ENCODE results near the gene ADAM19.

The ADAM19 gene, protein sequence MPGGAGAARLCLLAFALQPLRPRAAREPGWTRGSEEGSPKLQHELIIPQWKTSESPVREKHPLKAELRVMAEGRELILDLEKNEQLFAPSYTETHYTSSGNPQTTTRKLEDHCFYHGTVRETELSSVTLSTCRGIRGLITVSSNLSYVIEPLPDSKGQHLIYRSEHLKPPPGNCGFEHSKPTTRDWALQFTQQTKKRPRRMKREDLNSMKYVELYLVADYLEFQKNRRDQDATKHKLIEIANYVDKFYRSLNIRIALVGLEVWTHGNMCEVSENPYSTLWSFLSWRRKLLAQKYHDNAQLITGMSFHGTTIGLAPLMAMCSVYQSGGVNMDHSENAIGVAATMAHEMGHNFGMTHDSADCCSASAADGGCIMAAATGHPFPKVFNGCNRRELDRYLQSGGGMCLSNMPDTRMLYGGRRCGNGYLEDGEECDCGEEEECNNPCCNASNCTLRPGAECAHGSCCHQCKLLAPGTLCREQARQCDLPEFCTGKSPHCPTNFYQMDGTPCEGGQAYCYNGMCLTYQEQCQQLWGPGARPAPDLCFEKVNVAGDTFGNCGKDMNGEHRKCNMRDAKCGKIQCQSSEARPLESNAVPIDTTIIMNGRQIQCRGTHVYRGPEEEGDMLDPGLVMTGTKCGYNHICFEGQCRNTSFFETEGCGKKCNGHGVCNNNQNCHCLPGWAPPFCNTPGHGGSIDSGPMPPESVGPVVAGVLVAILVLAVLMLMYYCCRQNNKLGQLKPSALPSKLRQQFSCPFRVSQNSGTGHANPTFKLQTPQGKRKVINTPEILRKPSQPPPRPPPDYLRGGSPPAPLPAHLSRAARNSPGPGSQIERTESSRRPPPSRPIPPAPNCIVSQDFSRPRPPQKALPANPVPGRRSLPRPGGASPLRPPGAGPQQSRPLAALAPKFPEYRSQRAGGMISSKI

DNA sequence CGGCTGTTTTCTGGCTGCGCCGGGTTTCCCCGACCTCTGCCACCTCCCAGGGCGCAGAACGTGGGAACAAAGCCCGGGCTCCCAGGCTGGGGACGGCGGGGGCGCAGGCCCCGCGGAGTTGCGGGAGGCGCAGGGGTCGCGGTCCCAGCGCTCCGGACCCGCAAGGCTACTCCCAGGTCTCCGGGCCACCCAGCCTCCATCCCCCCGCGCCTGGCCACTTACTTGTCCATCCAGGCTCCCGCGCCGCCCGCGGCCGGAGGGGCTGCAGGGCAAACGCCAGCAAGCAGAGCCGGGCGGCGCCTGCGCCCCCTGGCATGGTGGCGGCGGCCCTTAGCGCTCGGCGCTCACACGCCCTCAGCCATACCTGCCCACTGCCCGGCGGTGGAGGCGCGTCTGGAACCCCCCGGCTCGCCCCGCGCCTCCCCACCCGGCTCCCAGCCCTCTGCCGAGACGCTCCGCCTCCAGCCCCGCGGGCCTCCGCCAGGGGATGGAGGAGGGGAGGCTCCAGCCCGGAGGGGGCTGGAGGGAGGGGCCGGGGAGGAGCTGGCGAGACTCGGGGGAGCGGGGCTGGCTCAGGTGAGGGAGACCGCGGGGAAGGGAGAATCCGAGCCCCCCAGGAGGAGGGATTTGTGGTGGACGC is at the start of gene ADAM19:
Gene ADAM19, minus strand, starts transcription at position 395 of the 640 bp plus-strand sequence. Its CDS starts 79 bp downstream, at position 316.
- DNase-seq (ENCODE audit: low read depth in 2 of 2): peak in 1 of 2 donors; percentile 26

DNA sequence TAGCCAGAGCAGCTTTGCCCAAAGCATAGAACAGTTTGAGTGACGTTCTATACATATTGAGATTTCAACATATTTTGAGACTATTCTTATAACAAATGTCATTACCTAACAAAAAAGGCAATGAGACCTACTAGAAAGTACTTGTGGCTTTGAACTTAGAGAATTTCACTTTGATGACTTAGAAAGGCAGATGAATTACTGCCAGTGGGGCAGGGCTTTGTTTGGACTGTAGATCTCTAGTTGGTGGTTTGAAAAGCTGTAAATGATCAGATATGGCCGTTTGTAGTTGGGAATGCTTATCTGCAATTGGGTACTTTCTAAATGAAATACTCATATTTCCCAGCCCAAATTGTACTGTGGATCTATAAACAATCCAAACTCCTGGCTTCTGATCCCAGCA is 48.6 kb upstream of the ADAM19 start:
- no peak for DNase-seq (ENCODE audit: low read depth in 2 of 2)

DNA sequence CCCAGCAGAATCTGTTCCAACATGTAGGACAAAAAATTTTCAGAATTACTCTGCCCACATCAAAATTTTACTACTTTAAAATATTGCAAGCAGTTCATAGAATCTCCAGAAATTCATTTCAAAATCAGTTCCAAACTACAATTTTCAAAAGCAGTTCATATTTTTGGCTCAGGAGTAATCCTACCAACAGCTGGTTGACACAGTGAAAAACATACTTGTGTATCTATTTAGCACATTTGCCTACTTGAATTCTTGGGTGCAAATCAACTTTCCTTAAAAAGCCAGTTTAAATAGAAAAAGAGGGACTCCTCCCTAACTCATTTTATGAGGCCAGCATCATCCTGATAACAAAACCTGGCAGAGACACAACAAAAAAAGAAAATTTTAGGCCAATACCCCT is 45.2 kb upstream of the ADAM19 start:
- DNase-seq (ENCODE audit: low read depth in 2 of 2): no peak

DNA sequence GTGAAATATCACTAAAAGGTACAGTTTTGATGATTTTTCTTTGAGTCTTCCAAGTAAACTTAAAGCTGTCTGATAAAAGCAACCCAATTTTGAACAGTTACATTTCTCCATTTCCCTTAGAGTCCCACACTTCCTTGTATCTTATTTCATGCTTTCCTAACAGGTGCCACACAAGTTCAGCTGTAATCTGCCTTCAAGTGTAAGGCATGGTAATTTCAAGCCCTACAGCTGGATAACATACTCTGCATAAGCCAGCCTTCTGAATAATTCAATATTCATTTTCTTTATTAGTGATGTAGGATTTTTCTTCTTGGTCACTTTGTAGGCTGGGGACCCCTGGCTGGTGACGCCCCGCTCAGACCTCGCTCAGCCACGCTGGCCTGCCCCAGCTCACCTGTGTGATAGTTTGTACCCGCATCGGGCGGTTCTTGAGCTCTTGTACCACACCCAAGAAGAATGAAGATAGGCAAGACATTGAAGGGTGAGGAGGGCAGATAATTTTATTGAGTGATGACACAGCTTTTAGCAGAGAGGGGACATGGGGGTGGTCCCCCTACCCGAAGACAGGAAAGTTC is 42.7 kb upstream of the ADAM19 start:
- DNase-seq (ENCODE audit: low read depth in 2 of 2): no peak

DNA sequence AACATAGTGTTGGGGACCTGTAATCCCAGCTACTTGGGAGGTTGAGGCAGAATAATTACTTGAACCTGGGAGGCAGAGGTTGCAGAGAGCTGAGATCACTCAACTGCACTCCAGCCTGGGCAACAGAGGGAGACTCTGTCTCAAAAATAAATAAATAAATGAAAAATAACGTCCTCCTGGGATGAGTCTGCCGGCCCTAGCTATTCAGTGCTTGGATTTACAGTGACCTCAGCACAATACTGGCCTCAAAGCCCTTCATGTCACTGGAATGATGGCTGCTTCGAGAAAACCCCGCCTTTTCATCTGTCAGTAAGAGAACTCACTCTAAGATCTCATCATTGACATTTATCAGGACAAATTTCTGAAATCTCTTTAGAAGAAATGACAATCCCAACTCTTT is 41.2 kb upstream of the ADAM19 start:
- DNase-seq (ENCODE audit: low read depth in 2 of 2): no peak

DNA sequence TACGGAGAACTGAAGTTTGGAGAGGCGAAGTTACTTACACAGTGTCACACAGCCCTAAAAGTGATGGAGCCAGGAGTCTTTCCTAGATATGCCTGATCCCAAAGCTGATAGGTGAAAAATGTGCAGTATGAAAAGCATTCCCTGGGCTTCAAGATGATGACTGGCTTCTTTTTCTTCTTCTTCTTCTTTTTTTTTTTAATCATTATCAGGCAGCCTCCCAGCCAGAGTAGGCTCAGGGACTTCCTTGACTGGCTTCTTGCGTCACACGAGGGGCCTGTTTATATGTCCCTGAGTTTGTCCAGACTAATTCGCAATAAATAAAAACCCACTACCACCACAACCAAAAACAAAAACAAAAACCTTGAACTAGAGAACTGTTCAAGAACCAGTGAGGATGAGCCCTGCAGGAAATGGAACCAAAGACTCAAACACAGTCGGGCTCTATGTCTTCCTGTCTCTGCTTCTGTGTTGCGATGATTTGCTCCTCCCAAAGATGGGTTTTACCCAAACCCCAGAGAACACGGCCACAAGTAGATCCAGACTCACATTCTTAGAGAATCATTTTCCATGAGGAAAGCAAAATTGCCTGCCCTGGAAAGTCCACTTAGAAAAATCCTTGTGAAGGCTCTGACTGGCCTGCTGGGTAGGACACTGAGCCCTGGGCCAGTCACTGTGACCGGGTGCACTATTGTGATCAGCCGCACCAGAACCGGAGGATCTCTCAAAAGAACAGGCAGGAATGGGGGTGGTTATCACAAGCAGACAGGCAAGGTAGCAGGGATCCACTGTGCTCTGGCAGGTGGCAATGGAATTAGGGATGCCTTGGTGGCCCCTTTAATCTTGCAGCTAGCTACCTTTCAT is 38.0 kb upstream of the ADAM19 start:
- no peak for DNase-seq (ENCODE audit: low read depth in 2 of 2)

DNA sequence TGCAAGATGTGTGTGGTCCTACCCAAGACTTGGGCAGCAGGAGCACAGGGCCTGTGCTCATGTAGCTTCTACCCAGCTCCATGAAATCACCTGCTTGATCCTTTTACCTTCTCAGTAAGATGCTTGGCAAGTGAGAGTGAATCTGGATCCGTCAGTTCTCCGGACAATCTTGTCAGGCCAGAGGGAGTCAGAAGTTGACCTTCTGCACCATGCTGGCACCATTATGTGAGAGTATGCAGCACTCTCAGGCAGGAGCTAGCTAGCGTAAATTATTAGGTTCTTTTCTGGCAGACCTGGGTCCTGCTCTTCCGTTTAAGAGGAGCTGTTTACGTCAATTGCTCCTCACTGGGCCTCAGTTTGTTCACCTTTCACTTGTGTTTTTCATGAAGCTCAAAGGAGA is 37.0 kb upstream of the ADAM19 start:
- DNase-seq (ENCODE audit: low read depth in 2 of 2): no peak

DNA sequence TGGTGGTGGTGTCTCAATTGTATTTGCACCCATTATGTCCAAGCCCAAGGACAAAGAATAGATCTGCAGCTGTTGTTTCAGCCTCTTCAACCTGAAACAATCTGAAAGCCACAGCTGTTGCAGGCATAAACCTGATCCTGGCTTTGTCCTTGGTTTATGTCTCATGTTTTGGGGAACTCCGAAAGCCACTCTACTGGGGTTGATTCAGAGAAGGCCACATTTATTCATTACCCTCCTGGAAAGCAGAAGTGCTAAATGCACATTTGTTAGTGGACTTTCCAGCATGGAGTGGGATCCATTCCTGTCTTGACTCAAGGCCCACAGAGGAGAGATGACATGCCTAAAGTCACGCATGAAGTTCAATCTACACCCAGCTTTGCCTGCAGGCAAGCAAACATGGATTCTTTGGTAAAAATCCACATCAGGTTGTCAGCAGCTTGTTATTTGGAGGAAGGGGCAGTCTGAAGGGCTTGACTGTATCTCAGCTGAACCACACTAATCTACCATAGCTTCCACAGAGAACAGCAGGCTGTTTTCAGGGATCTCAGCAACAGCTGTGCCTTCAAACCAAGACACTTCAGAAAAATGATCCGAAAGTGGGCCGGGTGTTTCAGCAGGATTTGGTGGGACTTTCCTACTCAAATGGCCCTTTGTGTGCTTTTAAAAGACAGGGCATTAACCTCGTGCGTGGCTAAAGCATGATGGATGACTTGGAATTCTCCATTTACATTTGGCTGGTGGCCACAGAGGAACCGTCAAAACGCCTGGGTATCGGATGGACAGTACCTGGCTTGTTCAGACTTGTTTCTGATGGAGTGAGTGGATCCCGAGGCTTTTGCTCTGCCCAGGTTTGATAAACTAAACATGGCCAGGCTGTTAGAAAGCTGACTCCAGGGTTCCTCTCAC is 36.2 kb upstream of the ADAM19 start:
- DNase-seq (ENCODE audit: low read depth in 2 of 2): no peak

DNA sequence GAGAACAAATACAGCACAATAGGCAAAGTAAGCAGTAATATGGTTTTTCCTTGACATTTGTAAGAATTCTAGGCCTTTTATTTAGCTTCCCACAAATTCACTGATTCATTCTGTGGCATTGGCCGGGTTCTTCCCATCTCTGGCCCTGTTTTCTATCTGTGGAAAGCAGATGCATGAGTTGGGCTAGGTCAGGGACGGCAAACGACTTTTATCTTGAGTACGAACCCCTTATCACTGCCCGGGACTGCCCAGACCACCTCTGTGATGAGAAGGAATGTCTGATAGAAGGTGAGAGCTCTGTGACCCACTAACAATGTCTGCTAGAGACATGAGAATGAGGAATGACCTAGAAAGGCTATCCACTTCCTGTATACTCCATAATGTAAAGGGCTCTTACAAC is 35.4 kb upstream of the ADAM19 start:
- no peak for DNase-seq (ENCODE audit: low read depth in 2 of 2)

DNA sequence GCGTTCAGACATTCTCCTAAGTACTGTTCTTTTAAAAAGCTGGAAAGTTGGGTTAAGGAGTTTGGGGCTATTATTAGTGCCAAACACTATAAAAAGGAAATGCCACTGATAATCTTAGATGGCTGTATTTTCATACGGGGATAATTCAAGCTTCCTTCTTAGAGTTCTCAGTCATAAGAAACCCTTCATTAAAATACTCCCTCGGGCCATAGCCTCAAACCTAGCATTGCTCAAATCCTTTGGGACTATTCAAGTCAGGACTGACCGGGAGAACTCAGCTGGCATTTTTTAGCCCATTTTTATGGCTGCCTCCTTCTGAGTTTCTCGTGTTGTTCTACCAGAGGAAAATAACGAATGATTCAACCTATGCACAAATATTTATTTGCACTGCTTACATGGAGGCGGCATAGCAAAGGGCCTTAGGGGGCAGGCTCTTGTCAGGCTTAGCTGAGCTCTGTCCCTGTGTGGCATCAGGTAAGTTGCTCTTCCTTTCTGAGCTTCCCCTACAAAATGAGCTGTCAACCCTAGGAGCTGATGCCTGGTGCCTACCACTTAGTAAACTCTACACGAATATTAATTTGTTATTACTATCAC is 33.5 kb upstream of the ADAM19 start:
- DNase-seq (ENCODE audit: low read depth in 2 of 2): no peak

DNA sequence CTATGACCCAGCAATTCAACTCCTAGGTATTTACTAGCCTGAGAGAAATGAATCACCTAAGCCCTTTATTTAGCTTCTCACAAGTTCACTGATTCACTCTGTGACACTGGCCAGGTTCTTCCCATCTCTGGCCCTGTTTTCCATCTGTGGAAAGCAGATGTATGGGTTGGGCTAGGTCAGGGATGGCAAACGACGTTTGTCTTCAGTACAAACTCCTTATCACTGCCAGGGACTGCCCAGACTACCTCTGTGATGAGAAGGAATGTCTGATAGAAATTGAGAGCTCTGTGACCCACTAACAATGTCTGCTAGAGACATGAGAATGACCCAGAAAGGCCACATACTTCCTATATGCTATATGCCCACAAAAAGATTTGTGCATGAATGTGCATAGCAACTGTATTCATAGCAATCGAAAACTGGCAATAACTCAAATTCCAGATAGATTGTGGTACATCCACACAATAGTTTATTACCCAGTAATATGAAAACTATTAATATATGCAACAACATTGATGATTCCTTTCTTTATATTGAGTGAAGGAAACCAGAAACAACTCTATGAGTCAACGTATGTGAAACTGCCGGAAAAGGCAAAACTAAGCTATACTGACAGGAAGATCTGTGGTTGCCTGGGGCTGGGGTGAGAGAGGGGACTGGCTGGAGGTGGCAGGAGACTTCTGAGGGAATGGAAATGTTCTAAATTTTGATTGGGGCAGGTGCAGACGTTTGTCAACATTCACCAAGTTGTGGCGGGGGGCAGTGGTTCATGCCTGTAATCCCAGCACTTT is 32.0 kb upstream of the ADAM19 start:
- peak in 1 of 2 donors; percentile 53 for DNase-seq (ENCODE audit: low read depth in 2 of 2)

DNA sequence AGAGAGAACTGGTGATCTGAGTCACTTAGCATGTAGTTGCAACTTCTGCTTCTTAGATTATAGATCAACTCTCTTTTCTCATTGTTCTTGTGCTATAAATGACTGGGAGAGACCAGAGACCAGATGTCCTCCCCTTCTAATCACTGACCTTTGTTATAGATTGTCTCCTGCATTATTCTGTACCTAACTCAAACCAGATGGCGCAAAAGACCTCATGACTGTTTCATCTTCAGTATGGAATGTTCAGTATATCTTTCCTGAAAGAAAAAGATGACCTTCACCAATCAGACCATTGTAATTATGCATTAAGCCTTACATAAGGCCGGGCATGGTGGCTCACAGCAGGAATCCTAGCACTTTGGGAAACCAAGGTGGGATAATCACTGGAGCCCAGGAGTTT is 30.5 kb upstream of the ADAM19 start:
- no peak for DNase-seq (ENCODE audit: low read depth in 2 of 2)

DNA sequence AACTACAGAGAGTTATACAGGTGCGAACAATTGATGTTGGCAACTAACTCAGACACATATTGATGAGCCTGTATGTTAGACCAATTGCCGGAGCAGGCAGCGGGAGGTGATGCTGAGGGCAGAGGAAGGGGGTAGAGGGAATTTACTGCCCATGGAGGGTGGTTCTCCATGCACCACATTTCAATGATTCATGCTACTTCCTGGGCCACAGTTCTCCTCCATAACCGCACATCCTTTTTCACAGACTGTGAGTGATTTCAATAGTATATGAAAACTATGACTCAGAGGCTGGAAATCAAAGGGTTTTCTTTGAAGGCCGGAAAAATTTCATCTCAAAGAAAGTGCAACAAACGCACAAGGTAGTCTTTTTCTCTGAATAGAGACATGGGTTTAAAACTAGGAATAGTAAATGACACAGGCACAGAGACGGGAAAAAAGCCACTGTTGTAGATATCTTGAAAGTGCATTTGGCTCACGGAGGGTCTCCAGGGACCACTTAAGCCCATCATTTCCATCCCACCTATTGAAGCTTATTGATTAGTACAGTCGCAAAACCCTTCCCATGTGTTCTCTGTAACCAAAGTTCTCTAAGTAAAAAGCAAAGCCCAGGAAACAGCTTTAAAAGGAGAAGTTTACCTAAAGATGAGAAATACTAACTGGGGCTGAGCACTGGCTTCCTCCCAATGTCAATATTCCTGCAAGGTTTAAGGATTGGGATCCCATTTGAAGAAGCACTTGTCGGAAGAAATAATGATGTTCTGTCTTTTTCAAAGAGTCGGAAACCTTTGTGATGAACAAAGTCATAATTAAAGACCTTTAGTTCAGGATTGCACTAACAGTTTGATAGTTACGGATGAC is 28.0 kb upstream of the ADAM19 start:
- DNase-seq (ENCODE audit: low read depth in 2 of 2): peak; percentile 39 to 49

DNA sequence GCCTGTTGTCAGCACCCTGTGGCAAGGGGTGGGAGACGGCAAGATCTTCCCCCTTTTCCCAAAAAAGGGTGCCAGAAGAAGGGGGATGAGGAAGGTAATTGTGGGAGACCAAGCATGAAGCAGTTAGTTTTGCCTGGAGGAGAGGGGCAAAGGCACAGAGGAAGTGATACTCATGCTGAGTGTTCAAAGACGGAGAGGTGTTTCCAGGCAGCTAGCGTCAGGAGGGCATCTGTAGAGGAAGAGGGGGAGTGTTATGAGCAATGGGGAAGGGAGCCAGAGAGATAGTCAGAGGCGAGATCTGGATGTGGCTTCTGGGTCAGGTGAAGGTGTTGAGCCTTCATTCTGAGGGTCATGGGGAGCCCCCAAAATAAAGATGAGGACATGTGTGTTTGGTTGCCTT is 26.9 kb upstream of the ADAM19 start:
- no peak for DNase-seq (ENCODE audit: low read depth in 2 of 2)

DNA sequence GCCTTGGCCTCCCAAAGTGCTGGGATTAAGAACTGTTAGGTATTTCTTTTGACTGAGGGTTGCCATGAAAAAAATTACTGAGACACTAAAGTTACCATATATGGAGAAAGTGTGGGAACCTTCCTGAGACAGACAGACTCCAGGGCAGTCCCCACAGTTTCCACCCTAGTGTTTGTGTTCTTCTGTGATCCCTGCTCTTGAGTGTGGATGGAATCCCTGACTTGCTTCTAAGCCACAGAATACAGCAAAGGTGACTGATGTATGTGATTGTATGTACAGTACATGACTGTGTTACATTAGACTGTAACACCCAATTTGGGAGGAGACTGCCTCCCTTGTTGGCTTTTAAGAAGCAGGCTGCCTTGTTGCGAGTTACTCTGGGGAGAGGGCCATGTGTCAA is 24.7 kb upstream of the ADAM19 start:
- DNase-seq (ENCODE audit: low read depth in 2 of 2): no peak

DNA sequence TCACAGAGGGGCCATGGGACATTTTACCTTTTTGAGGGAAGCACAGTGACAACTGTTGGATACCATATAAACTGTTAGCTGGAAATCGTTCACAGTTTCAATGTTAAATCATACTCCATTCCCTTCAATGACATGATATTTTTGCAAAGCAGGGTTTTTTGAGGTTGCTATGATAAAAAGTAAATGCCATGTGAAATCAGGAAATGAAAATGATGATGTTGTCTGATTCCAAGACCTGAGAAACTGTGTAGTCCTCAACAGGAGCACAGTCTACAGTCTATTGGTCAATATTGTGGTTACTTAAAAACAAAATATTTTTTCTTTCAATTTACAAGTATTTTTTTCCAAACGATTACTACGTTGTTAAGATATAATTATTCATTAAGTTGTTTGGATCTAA is 24.0 kb upstream of the ADAM19 start:
- no peak for DNase-seq (ENCODE audit: low read depth in 2 of 2)

DNA sequence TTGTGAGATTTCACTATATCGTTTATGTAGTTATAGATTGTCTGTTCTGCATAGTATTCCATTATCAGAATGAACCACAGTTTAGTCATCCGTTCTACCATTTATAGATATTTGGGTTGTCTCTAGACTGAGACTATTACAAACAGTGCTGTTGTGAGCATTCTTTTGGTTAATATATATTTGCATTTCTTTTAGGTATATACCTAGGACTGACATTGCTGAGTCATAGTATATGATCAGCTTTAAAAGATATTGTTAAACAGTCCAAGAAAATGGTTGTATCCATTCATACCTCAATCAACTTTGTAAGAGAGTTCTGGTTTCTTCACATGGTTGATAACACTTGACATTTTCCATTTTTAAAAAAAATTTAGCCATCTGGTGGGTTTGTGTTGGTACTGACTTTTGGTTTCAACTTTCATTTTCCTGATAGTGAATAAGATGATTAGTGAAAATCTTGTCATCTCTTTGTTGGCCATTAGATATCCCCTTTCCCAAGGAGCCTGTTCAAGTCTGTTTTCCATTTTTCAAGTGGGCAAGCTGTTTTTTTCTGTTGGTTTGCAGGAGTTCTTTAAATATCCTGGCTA is 22.9 kb upstream of the ADAM19 start:
- no peak for DNase-seq (ENCODE audit: low read depth in 2 of 2)

Measured in stimulated activated CD4-positive, alpha-beta T cell treated with anti-CD3 and anti-CD28 coated beads, Interleukin-1b, Interleukin-23, amount 100 ng/mL, for 1 hour (primary cell).